ENCODE data around the gene TCF12. TPM values are rescaled to one million over a fixed set of nuclear protein-coding genes. Genes with fewer than 3 reads are reported as not detected.

TCF12 gene
- total RNA-seq, 1 donor from 2014 or later: 68.9 TPM

GRCh38 chr15:57234156-57234555 lies 315.7 kb downstream of the TCF12 start:
- no peak for DNase-seq (ENCODE audit: low read depth)
- no peak overlapping the region for H3K4me3 ChIP-seq (ENCODE audit: low read depth, low read length)
- no peak for TF ChIP-seq CTCF (conservative IDR thresholded peaks at IDR 0.05; ENCODE audit: low read depth, low read length)

- DNase-seq (ENCODE audit: low read depth): no peak
- H3K4me3 ChIP-seq (ENCODE audit: low read depth, low read length): no peak overlapping the region
- TF ChIP-seq CTCF (conservative IDR thresholded peaks at IDR 0.05; ENCODE audit: low read depth, low read length): no peak
Measured at GRCh38 chr15:57235186-57235585, 316.7 kb downstream of the TCF12 start.

GRCh38 chr15:57235873-57236272 lies 317.4 kb downstream of the TCF12 start:
- no peak overlapping the region for H3K4me3 ChIP-seq (ENCODE audit: low read depth, low read length)
- DNase-seq (ENCODE audit: low read depth): no peak
- no peak for TF ChIP-seq CTCF (conservative IDR thresholded peaks at IDR 0.05; ENCODE audit: low read depth, low read length)

- no peak for TF ChIP-seq CTCF (conservative IDR thresholded peaks at IDR 0.05; ENCODE audit: low read depth, low read length)
- no peak overlapping the region for H3K4me3 ChIP-seq (ENCODE audit: low read depth, low read length)
- DNase-seq (ENCODE audit: low read depth): no peak
Measured at GRCh38 chr15:57236561-57237300, 318.3 kb downstream of the TCF12 start.

- TF ChIP-seq CTCF (conservative IDR thresholded peaks at IDR 0.05; ENCODE audit: low read depth, low read length): no peak
- DNase-seq (ENCODE audit: low read depth): no peak
- no peak overlapping the region for H3K4me3 ChIP-seq (ENCODE audit: low read depth, low read length)
Measured at GRCh38 chr15:57237301-57237642, 318.8 kb downstream of the TCF12 start.

- DNase-seq (ENCODE audit: low read depth): no peak
- no peak overlapping the region for H3K4me3 ChIP-seq (ENCODE audit: low read depth, low read length)
- TF ChIP-seq CTCF (conservative IDR thresholded peaks at IDR 0.05; ENCODE audit: low read depth, low read length): no peak
Measured at GRCh38 chr15:57237676-57238075, 319.2 kb downstream of the TCF12 start.

GRCh38 chr15:57245130-57245529 lies 326.7 kb downstream of the TCF12 start:
- TF ChIP-seq CTCF (conservative IDR thresholded peaks at IDR 0.05; ENCODE audit: low read depth, low read length): no peak
- no peak overlapping the region for H3K4me3 ChIP-seq (ENCODE audit: low read depth, low read length)
- no peak for DNase-seq (ENCODE audit: low read depth)
